K562 (cell line): ENCODE results near the gene INCA1. TPM values are rescaled to one million over a fixed set of nuclear protein-coding genes. Genes with fewer than 3 reads are reported as not detected.

Source experiments
- ATAC-seq: fragments of 200-7000 bp; cut with Tn5 transposase; 3 replicates; pipeline ENCODE4 v1.9.1; 2020; ENCODE audit warnings: moderate library complexity
- BruUV-seq: library from RNA; stranded (reverse); fragments of 400-500 nt; replicated peaks from 2 replicates; lab custom pipeline; 2021; lab: Mats Ljungman, UMichigan
- CTCF ChIA-PET: fragments of 300-600 bp; formaldehyde crosslinking; extraction: SDS; loops from one replicate; lab custom pipeline; 2021; ENCODE audit warnings: low intra/inter-chr PET ratio; lab: Yijun Ruan, JAX
- POLR2A ChIA-PET: fragments of 300-600, 350-650 bp; sonication (Branson Sonifier 250); formaldehyde crosslinking; extraction: SDS; loops from one replicate; lab custom pipeline; 2021; ENCODE audit warnings: antibody characterized with exemption, inconsistent platforms; lab: Yijun Ruan, JAX
- DNase-seq, 4 experiments: peaks; one replicate each; pipeline versions ENCODE4 v3.0.0 to v3.0.0-alpha.2; 2011 to 2018; ENCODE audit warnings: low spot score in 3 of 4, mixed read lengths in 3 of 4; ENCODE audit errors: extremely low read depth in 1 of 4
- FAIRE-seq: peaks from 2 replicates; lab custom pipeline; 2011; peaks lifted over from hg19 to GRCh38; lab: Jason Lieb, UNC
- H2AFZ ChIP-seq: 2 replicates; pipeline ENCODE4 v1.6.0; 2011; ENCODE audit warnings: low read depth, low read length, control low read depth, inconsistent platforms
- H3K27ac ChIP-seq: fragments of 200-600 bp; 3 replicates; pipeline ENCODE4 v1.8.0; 2011; ENCODE audit warnings: low read depth, mild to moderate bottlenecking, control low read depth, inconsistent platforms, low read length, moderate library complexity, mixed read lengths; ENCODE audit errors: extremely low read depth
- H3K27me3 ChIP-seq, 2 experiments: fragments of 300-600 bp in 1 of 2; 2 replicates in 1 of 2; 3 replicates in 1 of 2; pipeline versions ENCODE4 v1.6.0 to v1.8.0; 2011; ENCODE audit warnings: inconsistent platforms in 2 of 2, low read length in 2 of 2, mild to moderate bottlenecking in 1 of 2, mixed read lengths in 1 of 2, moderate library complexity in 1 of 2; ENCODE audit not compliant: control insufficient read depth in 2 of 2, insufficient read depth in 2 of 2
- H3K36me3 ChIP-seq: fragments of 300-600 bp; 3 replicates; pipeline ENCODE4 v1.8.0; 2011; ENCODE audit warnings: mild to moderate bottlenecking, low read length, inconsistent platforms; ENCODE audit not compliant: control insufficient read depth, insufficient read depth
- H3K4me1 ChIP-seq, 2 experiments: fragments of 200-600 bp in 1 of 2; replicated peaks in 1 of 2; 2 replicates in 1 of 2; 3 replicates in 1 of 2; pipeline versions ENCODE4 v1.5.1 to v1.8.0; 2011; ENCODE audit warnings: inconsistent platforms in 2 of 2, low read length in 2 of 2, mild to moderate bottlenecking in 1 of 2, mixed read lengths in 1 of 2, moderate library complexity in 1 of 2; ENCODE audit not compliant: control insufficient read depth in 2 of 2, insufficient read depth in 2 of 2
- H3K4me2 ChIP-seq: 2 replicates; pipeline ENCODE4 v1.6.1; 2011; ENCODE audit warnings: low read length, control low read depth, inconsistent platforms, mixed read lengths; ENCODE audit not compliant: insufficient read depth
- H3K4me3 ChIP-seq: fragments of 200-600 bp; sonication (generic), shearing (Covaris generic); 2 replicates; pipeline ENCODE4 v1.5.1; 2016; ENCODE audit warnings: control low read depth, inconsistent platforms
- H3K79me2 ChIP-seq: fragments of 200-600 bp; 3 replicates; pipeline ENCODE4 v1.8.0; 2011; ENCODE audit warnings: low read length, inconsistent platforms; ENCODE audit not compliant: control insufficient read depth, insufficient read depth
- H3K9ac ChIP-seq, 2 experiments: 2 replicates each; pipeline versions ENCODE4 v1.6.0 to v1.6.1; 2011; ENCODE audit warnings: low read depth in 2 of 2, low read length in 2 of 2, control low read depth in 1 of 2, inconsistent platforms in 1 of 2, mild to moderate bottlenecking in 1 of 2, mixed read lengths in 1 of 2; ENCODE audit not compliant: insufficient read depth in 1 of 2
- H3K9me1 ChIP-seq: one replicate; pipeline ENCODE4 v1.6.0; 2011; ENCODE audit warnings: inconsistent platforms, mild to moderate bottlenecking, low read length, moderate library complexity; ENCODE audit not compliant: control insufficient read depth, insufficient read depth
- H3K9me3 ChIP-seq: replicated peaks from 2 replicates; pipeline ENCODE4 v1.5.1; 2011; ENCODE audit warnings: low read depth, low read length, inconsistent platforms; ENCODE audit not compliant: control insufficient read depth, insufficient read depth
- H4K20me1 ChIP-seq: replicated peaks from 2 replicates; pipeline ENCODE4 v1.6.1; 2011; ENCODE audit warnings: low read length, inconsistent platforms, mixed read lengths; ENCODE audit not compliant: control insufficient read depth, insufficient read depth
- GATAD2A ChIP-seq: fragments of 450-650 bp; IDR thresholded peaks from 2 replicates; pipeline ENCODE4 v1.6.1; 2017
- GTF2E2 ChIP-seq: fragments of 200-800 bp; sonication (Bioruptor generic); IDR thresholded peaks from 2 replicates; pipeline ENCODE4 v1.6.1; 2016; ENCODE audit warnings: missing genetic modification characterization, missing compliant biosample characterization
- KLF16 ChIP-seq: IDR thresholded peaks from 2 replicates; pipeline ENCODE4 v1.6.1; 2016; ENCODE audit warnings: antibody characterized with exemption
- MAFF ChIP-seq: IDR thresholded peaks from 2 replicates; pipeline ENCODE4 v1.6.1; 2012; ENCODE audit warnings: low read length, improper control_type of control experiment
- MEF2A ChIP-seq: IDR thresholded peaks from 2 replicates; pipeline ENCODE4 v1.6.1; 2011; ENCODE audit warnings: low read depth, mild to moderate bottlenecking, low read length, moderate library complexity; ENCODE audit not compliant: control insufficient read depth
- MXD1 ChIP-seq: fragments of 250-450 bp; sonication (Bioruptor Pico); IDR thresholded peaks from 2 replicates; pipeline ENCODE4 v1.8.0; 2021; ENCODE audit warnings: borderline replicate concordance, mild to moderate bottlenecking, moderate library complexity; ENCODE audit not compliant: poor library complexity, severe bottlenecking
- NFATC3 ChIP-seq: fragments of 450-650 bp; IDR thresholded peaks from 2 replicates; pipeline ENCODE4 v1.6.1; 2017; ENCODE audit warnings: mild to moderate bottlenecking
- PCBP1 ChIP-seq: fragments of 200-400 bp; formaldehyde crosslinking; IDR thresholded peaks from 2 replicates; pipeline ENCODE4 v1.6.1; 2018; ENCODE audit warnings: mild to moderate bottlenecking, low read depth, low read length; ENCODE audit not compliant: poor library complexity, severe bottlenecking
- PHB2 ChIP-seq: fragments of 450-650 bp; IDR thresholded peaks from 2 replicates; pipeline ENCODE4 v1.6.1; 2017; ENCODE audit warnings: low read depth
- POU5F1 ChIP-seq: fragments of 150-350 bp; IDR thresholded peaks from 2 replicates; pipeline ENCODE4 v1.6.1; 2014; ENCODE audit warnings: borderline replicate concordance, low read length, low read depth, mild to moderate bottlenecking; ENCODE audit not compliant: partially characterized antibody
- PRPF4 ChIP-seq: fragments of 200-400 bp; formaldehyde crosslinking; IDR thresholded peaks from one replicate; pipeline ENCODE4 v1.6.1; 2017; ENCODE audit warnings: low read length, low read depth, mild to moderate bottlenecking; ENCODE audit not compliant: insufficient read depth, poor library complexity, severe bottlenecking
- PTTG1 ChIP-seq: fragments of 450-650 bp; IDR thresholded peaks from 2 replicates; pipeline ENCODE4 v1.6.1; 2016; ENCODE audit warnings: low read depth, mild to moderate bottlenecking, missing genetic modification characterization, missing compliant biosample characterization
- RUNX1 ChIP-seq: sonication (generic); IDR thresholded peaks from 2 replicates; pipeline ENCODE4 v1.6.1; 2016; ENCODE audit warnings: antibody characterized with exemption, low read depth
- TSC22D4 ChIP-seq: fragments of 450-650 bp; IDR thresholded peaks from 2 replicates; pipeline ENCODE4 v1.6.1; 2016; ENCODE audit warnings: missing genetic modification characterization, missing biosample characterization, control low read depth
- ZNF134 ChIP-seq: fragments of 250-450 bp; sonication (Bioruptor Pico); conservative IDR thresholded peaks from 2 replicates; pipeline ENCODE4 v1.4.0; 2020
- ZNF668 ChIP-seq: fragments of 250-450 bp; sonication (Bioruptor Pico); IDR thresholded peaks from 2 replicates; pipeline ENCODE4 v1.8.0; 2022; ENCODE audit warnings: mild to moderate bottlenecking, inconsistent platforms
- WGBS: fragments of 100-300 bp; shearing (Covaris generic); methylation state at CpG from one replicate; pipeline ENCODE4 v1.1.6; 2016; ENCODE audit warnings: low coverage, mixed read lengths; ENCODE audit not compliant: insufficient coverage; ENCODE audit errors: missing lambda C conversion rate; 5-methylcytosine and 5-hydroxymethylcytosine counted together
- in situ Hi-C: fragments of 300-500 bp; cut with MboI; formaldehyde crosslinking; loops from 4 replicates; pipeline ENCODE4 v1.15.0; 2018; ENCODE audit warnings: inconsistent platforms, mixed read lengths
- intact Hi-C: fragments of 100-400 bp; cut with micrococcal nuclease; formaldehyde crosslinking; loops from 2 replicates; pipeline ENCODE4 v1.14.2; 2022
- polyA plus RNA-seq, 8 experiments: library from polyadenylated mRNA; depleted of rRNA in 4 of 8; stranded (reverse) in 5 of 8; unstranded in 3 of 8; fragments of >200 nt; fragmentation: Nextera tagmentation in 2 of 8; fragmentation: Illumina TruSeq in 1 of 8; extraction: Ambion mirVana in 2 of 8; extraction: Trizol in 1 of 8; gene quantifications; 2 replicates each; pipeline versions ENCODE4 v1.2.1 to v1.2.3, GENCODE V29; 2011 to 2014; ENCODE audit warnings: inconsistent platforms in 1 of 8, missing spikeins in 1 of 8
- total RNA-seq, 7 experiments: library from RNA; depleted of rRNA in 6 of 7; stranded (reverse); fragments of >200 nt in 6 of 7; fragmentation: Illumina TruSeq in 2 of 7; extraction: Trizol in 2 of 7; gene quantifications; 2 replicates each; pipeline versions ENCODE4 v1.2.1 to v1.2.3, GENCODE V29; 2011 to 2021; ENCODE audit warnings: low replicate concordance in 1 of 7
- TF ChIP-seq, protein P1 (sequence below): fragments of 450-650 bp; IDR thresholded peaks from 2 replicates; pipeline ENCODE4 v1.7.0; 2016; ENCODE audit warnings: borderline replicate concordance
- TF ChIP-seq, protein P2 (sequence below): fragments of 450-650 bp; IDR thresholded peaks from 2 replicates; pipeline ENCODE4 v1.6.1; 2016; ENCODE audit warnings: missing biosample characterization, missing genetic modification characterization

Gene INCA1
- total and polyA plus RNA-seq, 9 of the 15 experiments (the other 6 are each of a cell fraction or from before 2014, with no cell fraction given): 0.08 to 0.50 (median 0.13) TPM; not detected in 4

DNA sequence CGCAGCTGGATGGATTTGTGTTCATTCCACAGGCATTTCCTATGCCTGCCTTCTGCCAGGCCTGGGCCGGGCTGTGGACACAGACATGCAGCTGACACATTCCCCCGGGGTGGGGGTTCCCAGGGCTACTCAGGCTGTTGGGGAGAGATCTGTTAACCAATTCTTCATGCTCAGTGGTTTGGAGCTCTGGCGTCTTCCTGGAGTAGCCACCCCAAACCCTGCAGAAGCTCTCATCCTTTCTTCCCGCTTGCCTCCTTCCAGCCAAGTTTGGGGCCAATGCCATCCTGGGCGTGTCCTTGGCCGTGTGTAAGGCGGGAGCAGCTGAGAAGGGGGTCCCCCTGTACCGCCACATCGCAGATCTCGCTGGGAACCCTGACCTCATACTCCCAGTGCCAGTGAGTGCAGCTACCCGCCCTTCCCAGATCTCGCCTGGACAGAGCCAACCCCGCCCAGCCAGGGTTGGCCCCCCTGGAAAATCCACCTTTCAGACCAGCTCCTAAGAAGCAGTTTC is 43.8 kb downstream of the INCA1 start (continued):
- TF ChIP-seq, protein P1, sequence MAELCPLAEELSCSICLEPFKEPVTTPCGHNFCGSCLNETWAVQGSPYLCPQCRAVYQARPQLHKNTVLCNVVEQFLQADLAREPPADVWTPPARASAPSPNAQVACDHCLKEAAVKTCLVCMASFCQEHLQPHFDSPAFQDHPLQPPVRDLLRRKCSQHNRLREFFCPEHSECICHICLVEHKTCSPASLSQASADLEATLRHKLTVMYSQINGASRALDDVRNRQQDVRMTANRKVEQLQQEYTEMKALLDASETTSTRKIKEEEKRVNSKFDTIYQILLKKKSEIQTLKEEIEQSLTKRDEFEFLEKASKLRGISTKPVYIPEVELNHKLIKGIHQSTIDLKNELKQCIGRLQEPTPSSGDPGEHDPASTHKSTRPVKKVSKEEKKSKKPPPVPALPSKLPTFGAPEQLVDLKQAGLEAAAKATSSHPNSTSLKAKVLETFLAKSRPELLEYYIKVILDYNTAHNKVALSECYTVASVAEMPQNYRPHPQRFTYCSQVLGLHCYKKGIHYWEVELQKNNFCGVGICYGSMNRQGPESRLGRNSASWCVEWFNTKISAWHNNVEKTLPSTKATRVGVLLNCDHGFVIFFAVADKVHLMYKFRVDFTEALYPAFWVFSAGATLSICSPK: no peak
- TF ChIP-seq PCBP1: no peak

DNA sequence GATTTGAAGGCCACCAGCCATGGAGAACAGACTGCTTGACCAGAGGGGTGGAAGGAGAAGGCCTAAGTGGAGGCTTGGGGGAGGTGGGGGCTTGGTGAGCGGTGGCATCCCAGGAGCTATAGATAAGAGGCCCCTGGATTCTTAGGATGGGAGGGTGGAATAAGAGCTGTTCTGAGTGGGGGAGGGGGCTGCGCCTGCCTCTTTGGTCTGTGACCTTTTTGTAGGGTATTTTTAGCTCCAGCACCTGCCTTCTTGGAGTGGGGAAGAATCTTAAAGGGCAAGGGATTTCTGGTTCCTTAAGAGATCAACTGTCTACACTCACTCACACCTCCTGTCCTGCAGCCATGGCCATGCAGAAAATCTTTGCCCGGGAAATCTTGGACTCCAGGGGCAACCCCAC is 45.8 kb downstream of the INCA1 start:
- peaks cover 15 to 47% of the 10 kb centered on the region in 2 experiments for H3K4me1 ChIP-seq
- FAIRE-seq (no peak), DNase-seq (peak in 2 of 4 experiments; percentile 54 to 64), ATAC-seq (no peak)
- peak overlapping the region; percentile 84 for H3K4me2 ChIP-seq
- WGBS: 21% methylated on average over 2 of the region's 3 CpGs
- in situ Hi-C loops (no loop called here), intact Hi-C loops (loop anchor here (1.0 kb wide), 1 partner anchor 16 kb away; the partner anchor contains the start of gene SPAG7)
- peaks cover 7% of the 10 kb centered on the region for H4K20me1 ChIP-seq
- peak overlapping the region; percentile 89 to 96 for H3K9ac ChIP-seq
- no TSS peak for BruUV-seq
- peaks cover 14% of the 10 kb centered on the region; the same call in 2 of the 3 replicates for H3K36me3 ChIP-seq
- ChIA-PET POLR2A (interaction anchor here (0.6 to 4.7 kb wide), 6 partner anchors 8 to 63 kb away, joined by 3 to 38 read pairs (median 6); partner anchors contain the start of genes RNF167, SLC25A11 and SPAG7), CTCF (no interaction called here)
- peaks cover 38% of the 10 kb centered on the region for H3K79me2 ChIP-seq
- H3K9me1 ChIP-seq: no peaks in the 10 kb centered on the region
- no peak overlapping the region for H2AFZ ChIP-seq
- H3K27me3 ChIP-seq: no peaks in the 10 kb centered on the region
- no peaks in the 10 kb centered on the region for H3K9me3 ChIP-seq
- peak overlapping the region; percentile 97 for H3K4me3 ChIP-seq
- peak overlapping the region; percentile 98 for H3K27ac ChIP-seq
- TF ChIP-seq MEF2A (peak; percentile 65; the same call in 1 of the 2 replicates), MAFF (no peak), ZNF134 (no peak), GATAD2A (0 out of 2 replicates have a peak, but pooled peaks have one; percentile 23), NFATC3 (no peak), GTF2E2 (tag) (no peak), KLF16 (no peak), MXD1 (no peak), RUNX1 (no peak), PHB2 (no peak), TSC22D4 (tag) (no peak), PRPF4 (no peak), PTTG1 (tag) (no peak), ZNF668 (CRISPR knock-in tag) (no peak), POU5F1 (no peak)
- TF ChIP-seq, protein P2, sequence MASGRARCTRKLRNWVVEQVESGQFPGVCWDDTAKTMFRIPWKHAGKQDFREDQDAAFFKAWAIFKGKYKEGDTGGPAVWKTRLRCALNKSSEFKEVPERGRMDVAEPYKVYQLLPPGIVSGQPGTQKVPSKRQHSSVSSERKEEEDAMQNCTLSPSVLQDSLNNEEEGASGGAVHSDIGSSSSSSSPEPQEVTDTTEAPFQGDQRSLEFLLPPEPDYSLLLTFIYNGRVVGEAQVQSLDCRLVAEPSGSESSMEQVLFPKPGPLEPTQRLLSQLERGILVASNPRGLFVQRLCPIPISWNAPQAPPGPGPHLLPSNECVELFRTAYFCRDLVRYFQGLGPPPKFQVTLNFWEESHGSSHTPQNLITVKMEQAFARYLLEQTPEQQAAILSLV (tag): no peak
